Neutrophil (primary cell): Measurements from ENCODE around the gene ASTE1.

Source experiments
- H3K27ac ChIP-seq: fragments of 200-600 bp; sonication (generic); 2 replicates; pipeline ENCODE4 v1.5.1; 2016; ENCODE audit warnings: mild to moderate bottlenecking, moderate library complexity
- H3K27me3 ChIP-seq: fragments of 200-600 bp; sonication (generic); 2 replicates; pipeline ENCODE4 v1.6.0; 2016; ENCODE audit warnings: mild to moderate bottlenecking
- H3K36me3 ChIP-seq: fragments of 200-600 bp; sonication (generic); 2 replicates; pipeline ENCODE4 v1.5.1; 2017
- H3K4me1 ChIP-seq, 2 experiments: fragments of 200-600 bp in 1 of 2; sonication (generic) in 1 of 2; 1 replicate in 1 of 2; 2 replicates in 1 of 2; pipeline versions ENCODE4 v1.5.1 to v1.6.1; 2013 to 2016; ENCODE audit warnings: low read depth in 1 of 2, low read length in 1 of 2, mild to moderate bottlenecking in 1 of 2, moderate library complexity in 1 of 2; ENCODE audit not compliant: control insufficient read depth in 1 of 2, insufficient read depth in 1 of 2
- H3K4me3 ChIP-seq, 2 experiments: fragments of 200-600 bp in 1 of 2; sonication (generic) in 1 of 2; 1 replicate in 1 of 2; 2 replicates in 1 of 2; pipeline ENCODE4 v1.5.1; 2013 to 2016; ENCODE audit warnings: low read depth in 1 of 2, low read length in 1 of 2, mild to moderate bottlenecking in 1 of 2, moderate library complexity in 1 of 2
- H3K9me3 ChIP-seq: fragments of 200-600 bp; sonication (generic); 2 replicates; pipeline ENCODE4 v1.5.1; 2016
- CTCF ChIP-seq: fragments of 200-600 bp; sonication (generic); IDR thresholded peaks from 2 replicates; pipeline ENCODE4 v1.5.1; 2016; ENCODE audit warnings: antibody characterized with exemption

Gene ASTE1

GRCh38 chr3:130963878-130964277 is 62.7 kb downstream of the ASTE1 start:
- Histone ChIP-seq H3K27ac (peak overlapping the region; percentile 66), H3K4me3 (no peak overlapping the region), H3K9me3 (no peaks in the 10 kb centered on the region), H3K36me3 (peaks cover 35% of the 10 kb centered on the region), H3K4me1 (peaks cover 18 to 31% of the 10 kb centered on the region in 2 experiments), H3K27me3 (no peaks in the 10 kb centered on the region)
- TF ChIP-seq CTCF: no peak
